T follicular helper cell (primary cell): Measurements from ENCODE around the gene PIPOX.

Experiments used
- DNase-seq: peaks from one replicate; pipeline ENCODE4 v3.0.0-alpha.2; 2020; ENCODE audit warnings: low read depth

PIPOX gene

GRCh38 chr17:29019475-29020181 lies 23.3 kb upstream of the PIPOX start:
- no peak for DNase-seq

DNA sequence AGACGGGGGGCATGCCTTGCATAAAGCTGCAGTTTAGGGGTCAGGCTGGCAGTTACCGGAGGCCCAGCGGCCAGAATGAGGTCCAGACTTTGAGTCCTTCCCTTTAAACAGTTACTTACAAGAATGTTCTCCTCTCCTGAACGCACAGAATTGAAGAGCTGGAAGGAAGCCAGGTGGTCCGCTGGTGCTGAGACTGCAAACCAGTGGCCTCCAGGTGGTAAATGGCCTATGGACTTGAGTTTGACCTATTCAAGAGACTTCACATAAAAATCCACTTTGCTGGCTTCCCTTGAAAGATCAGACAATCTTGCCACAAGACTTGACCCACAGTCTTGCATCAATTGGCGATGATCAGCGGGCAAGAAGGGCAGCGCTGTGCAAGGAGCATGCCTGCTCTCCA lies 22.4 kb upstream of the PIPOX start:
- DNase-seq: no peak

- DNase-seq: no peak
Observed at GRCh38 chr17:29021226-29021625, 21.7 kb upstream of the PIPOX start.

- DNase-seq: no peak
Observed at GRCh38 chr17:29022074-29022473, 20.9 kb upstream of the PIPOX start.

DNA sequence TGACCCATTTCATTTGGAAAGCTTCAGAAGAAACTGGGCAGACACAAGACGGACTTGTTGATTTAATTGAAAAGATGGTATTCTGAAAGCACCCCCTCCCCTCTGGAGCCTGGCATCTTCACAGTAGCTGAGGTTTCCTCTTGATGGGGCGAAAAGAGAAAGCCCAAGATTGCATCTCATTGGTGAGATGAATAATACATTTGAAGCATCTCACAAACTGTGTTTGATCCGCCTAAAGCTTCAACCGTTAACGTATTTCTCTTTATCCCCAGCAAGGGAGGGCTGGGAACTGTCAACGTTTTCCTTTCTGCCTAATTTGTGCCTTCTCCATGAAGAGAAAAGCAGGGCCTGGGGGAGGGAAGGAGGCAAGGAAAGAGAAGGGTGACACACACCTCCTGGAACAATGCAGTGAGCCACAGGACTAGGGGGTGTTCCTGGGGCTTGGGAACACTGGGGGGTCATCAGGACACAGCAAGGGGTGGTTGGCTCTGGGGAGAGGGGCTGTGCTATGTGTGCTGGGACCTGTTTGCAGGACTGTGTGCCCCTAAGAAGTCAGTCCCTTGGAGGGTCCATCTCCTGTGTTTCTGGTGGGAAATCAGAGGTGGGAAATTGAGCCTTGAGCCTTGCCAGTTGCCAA lies 18.5 kb upstream of the PIPOX start:
- DNase-seq: no peak

DNA sequence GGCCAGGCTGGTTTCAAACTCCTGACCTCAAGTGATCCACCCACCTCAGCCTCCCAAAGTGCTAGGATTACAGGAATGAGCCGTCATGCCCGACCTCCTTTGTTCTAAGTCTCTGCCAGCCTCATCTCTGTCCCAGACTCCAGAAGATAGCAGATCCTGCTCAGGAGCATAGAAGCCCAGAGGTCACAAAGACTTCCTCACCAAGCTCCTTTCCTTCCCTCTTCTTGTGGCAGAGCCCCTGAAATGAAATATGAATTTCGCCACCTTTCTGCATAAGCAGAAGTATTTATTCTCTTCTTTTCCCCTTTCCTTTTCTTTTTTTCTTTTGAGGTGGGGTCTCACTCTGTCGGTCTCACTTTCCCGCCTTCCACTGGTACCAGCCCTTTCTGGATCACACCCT lies 11.5 kb upstream of the PIPOX start:
- DNase-seq: no peak

- no peak for DNase-seq
Observed at GRCh38 chr17:29032013-29032856, 10.7 kb upstream of the PIPOX start.

DNA sequence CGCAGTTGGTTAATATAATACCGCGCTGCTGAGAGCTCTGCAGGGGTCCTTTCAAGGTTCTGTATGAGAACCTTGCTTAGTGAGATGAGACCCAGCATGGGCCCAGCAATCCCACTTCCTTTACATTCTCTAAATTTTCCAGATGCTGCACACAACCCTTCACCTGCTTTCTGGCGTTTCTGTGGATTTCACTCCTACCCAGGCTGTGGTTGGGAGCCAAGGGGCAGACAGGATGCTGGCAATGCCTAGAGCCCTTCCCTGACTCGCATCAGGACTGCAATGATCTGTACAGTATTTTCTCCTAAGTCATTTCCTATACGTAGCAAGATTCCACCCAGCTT lies 10.1 kb upstream of the PIPOX start:
- DNase-seq: no peak

DNA sequence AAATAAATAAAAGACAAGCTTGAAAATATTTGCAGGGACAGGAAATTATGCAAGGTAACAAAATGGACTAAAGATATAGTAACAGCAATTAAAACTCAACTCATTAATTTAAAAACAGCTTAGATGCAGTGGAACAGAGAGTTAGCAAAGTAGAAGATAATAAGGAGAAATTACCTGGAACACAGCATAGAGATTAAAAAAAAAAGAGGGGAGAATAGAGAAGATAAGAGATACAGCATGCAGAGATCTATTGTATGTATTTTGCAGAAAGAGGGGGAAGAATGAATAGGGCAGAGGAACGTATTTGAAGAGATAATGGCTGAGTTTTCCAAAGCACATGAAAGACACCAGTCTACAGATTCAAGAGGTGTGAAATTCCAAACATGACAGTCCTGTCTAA lies 8.4 kb upstream of the PIPOX start:
- DNase-seq: no peak

- no peak for DNase-seq
Observed at GRCh38 chr17:29036584-29036983, 6.4 kb upstream of the PIPOX start.

- DNase-seq: no peak
Observed at GRCh38 chr17:29037739-29038084, 5.2 kb upstream of the PIPOX start.

DNA sequence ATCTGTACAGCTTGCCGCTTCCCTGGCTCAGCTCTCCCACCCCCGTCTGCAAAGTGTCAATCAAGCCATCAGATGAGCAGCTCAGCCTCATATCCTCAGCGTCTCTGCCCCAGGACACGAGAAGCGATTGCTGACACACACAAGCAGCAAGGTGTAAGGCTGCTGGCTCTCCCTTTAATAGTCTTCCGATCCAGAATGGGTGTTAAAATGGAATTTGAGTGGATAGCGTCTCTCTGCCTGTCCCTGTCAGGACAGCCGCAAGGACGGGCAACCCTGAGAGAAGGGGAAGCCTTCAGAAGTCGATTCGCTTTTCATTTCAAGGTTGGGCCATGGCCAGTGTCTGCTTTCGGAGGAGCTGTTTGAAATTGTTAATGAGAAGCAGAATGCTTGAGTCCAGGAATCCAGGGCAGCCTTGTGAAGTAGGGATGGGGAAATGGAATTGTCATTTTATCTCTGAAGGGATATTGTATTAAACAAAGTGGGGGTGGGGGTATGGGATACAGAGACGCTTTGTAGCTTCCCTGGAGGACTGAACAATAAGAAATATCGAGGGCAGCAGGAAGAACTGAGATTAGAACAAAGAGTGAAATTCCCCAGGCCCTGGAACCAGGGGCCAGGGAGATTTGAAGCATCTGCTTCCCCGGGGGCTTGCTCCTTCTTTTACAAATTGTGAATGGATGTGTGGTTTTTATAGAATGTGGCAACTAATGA lies 4.7 kb upstream of the PIPOX start:
- DNase-seq: no peak

DNA sequence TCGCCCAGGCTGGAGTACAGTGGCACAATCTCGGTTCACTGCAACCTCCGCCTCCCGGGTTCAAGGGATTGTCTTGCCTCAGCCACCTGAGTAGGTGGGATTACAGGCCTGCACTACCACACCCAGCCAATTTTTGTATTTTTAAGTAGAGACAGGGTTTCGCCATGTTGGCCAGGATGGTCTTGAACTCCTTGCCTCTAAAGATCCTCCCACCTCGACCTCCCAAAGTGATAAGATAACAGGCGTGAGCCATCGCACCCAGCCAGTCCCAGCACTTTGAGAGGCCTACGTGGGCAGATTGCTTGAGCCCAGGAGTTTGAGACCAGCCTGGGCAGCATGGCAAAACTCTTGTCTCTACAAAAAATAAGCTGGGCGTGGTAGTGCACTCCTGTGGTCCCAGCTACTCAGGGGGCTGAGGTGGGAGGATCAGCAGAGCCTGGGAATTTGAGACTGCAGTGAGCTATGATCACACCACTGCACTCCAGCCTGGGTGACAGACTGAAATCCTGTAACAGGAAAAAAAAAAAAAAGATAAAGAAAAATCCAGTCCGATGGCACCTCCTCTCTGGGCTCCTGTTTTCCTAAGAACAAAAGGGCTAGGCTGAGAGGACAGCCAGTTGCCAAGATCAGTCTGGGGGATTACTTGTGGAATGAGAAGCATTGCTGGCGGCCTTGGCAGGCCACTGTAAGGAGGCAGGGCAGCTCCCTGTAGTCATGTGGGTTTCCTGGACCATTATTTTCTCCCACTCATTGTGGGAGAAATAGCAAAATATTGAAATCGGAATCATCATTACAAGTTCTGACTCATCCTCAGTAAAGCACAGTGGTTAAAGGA lies 3.0 kb upstream of the PIPOX start:
- DNase-seq: no peak

GRCh38 chr17:29041091-29041490 lies 1.9 kb upstream of the PIPOX start:
- no peak for DNase-seq

DNA sequence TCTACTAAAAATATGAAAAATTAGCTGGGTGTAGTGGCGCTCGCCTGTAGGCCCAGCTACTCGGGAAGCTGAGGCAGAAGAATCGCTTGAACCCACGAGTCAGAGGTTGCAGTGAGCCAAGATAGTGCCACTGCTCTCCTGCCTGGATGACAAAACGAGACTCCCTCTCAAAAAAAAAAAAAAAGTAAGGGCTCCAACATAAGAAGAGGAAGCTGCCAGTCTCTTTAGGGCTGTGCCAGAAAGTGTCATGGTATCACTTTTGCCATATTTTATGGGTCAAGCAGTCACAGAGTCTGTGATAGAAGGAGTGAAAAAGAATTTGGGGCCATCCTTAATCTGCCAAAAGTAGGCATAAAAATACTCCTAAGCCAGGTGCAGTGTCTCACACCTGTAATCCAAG lies 1.4 kb upstream of the PIPOX start:
- no peak for DNase-seq

- DNase-seq: no peak
Observed at GRCh38 chr17:29042026-29042678, 789 bp upstream of the PIPOX start.

DNA sequence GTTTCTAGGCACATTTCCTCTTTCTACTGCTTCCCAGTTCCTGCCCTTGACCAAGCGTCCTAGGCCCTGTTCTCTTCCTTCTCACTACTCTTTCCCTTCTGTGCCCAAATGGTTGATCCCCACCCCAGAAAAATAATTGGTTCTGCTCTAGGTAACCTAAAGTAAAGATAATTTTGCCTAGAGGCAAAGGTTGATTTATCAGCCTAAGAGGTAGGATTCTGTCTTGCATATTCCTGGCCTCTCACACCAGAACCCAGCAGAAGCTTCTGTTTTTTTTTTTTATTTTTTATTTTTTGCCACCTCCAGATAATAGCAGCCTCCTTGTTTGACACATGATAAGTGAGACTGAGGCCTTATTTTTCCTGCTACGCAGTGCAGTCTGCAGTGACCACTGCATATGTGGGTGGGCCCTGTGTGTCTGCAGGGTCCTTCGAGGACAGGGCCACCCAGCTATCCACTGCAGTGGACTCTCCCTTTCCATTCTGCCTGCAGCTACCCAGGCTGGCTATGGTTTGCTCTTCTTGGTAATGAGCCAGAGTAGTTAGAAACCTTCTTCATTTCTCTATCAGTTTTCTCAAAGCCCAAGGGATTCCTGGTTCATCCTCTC lies 701 bp downstream of the PIPOX start:
- DNase-seq: no peak

GRCh38 chr17:29045026-29045425 lies 2.1 kb downstream of the PIPOX start:
- no peak for DNase-seq

- DNase-seq: no peak
Observed at GRCh38 chr17:29045734-29046472, 3.0 kb downstream of the PIPOX start.

DNA sequence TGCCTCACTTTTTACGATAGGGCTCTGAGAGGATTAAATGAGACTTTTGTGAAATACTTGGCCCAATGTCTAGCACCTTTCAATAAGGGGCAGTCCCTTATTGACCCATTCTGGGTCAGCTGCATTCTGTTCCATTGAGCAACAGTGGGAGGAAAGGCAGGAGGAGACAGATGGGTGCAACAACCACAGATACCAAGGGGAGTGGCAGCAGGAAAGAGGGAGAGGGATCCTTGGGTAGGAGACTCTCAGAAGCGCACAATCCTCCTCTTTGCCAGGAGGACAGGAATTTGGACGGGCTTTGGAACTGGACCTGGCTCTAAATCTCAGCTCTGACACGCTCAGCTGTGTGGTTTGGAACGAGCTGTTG lies 3.5 kb downstream of the PIPOX start:
- no peak for DNase-seq
